K562 (cell line): ENCODE results near the gene ARL10. TPM values are rescaled to one million over a fixed set of nuclear protein-coding genes. Genes with fewer than 3 reads are reported as not detected.

Experiments used
- ATAC-seq: fragments of 200-7000 bp; cut with Tn5 transposase; 3 replicates; pipeline ENCODE4 v1.9.1; 2020; ENCODE audit warnings: moderate library complexity
- BruUV-seq: library from RNA; stranded (reverse); fragments of 400-500 nt; replicated peaks from 2 replicates; lab custom pipeline; 2021; lab: Mats Ljungman, UMichigan
- CTCF ChIA-PET: fragments of 300-600 bp; formaldehyde crosslinking; extraction: SDS; loops from one replicate; lab custom pipeline; 2021; ENCODE audit warnings: low intra/inter-chr PET ratio; lab: Yijun Ruan, JAX
- POLR2A ChIA-PET: fragments of 300-600, 350-650 bp; sonication (Branson Sonifier 250); formaldehyde crosslinking; extraction: SDS; loops from one replicate; lab custom pipeline; 2021; ENCODE audit warnings: antibody characterized with exemption, inconsistent platforms; lab: Yijun Ruan, JAX
- DNase-seq, 4 experiments: peaks; one replicate each; pipeline versions ENCODE4 v3.0.0 to v3.0.0-alpha.2; 2011 to 2018; ENCODE audit warnings: low spot score in 3 of 4, mixed read lengths in 3 of 4; ENCODE audit errors: extremely low read depth in 1 of 4
- FAIRE-seq: peaks from 2 replicates; lab custom pipeline; 2011; peaks lifted over from hg19 to GRCh38; lab: Jason Lieb, UNC
- H2AFZ ChIP-seq: 2 replicates; pipeline ENCODE4 v1.6.0; 2011; ENCODE audit warnings: low read depth, low read length, control low read depth, inconsistent platforms
- H3K27ac ChIP-seq: fragments of 200-600 bp; 3 replicates; pipeline ENCODE4 v1.8.0; 2011; ENCODE audit warnings: low read depth, mild to moderate bottlenecking, control low read depth, inconsistent platforms, low read length, moderate library complexity, mixed read lengths; ENCODE audit errors: extremely low read depth
- H3K27me3 ChIP-seq, 2 experiments: fragments of 300-600 bp in 1 of 2; 2 replicates in 1 of 2; 3 replicates in 1 of 2; pipeline versions ENCODE4 v1.6.0 to v1.8.0; 2011; ENCODE audit warnings: inconsistent platforms in 2 of 2, low read length in 2 of 2, mild to moderate bottlenecking in 1 of 2, mixed read lengths in 1 of 2, moderate library complexity in 1 of 2; ENCODE audit not compliant: control insufficient read depth in 2 of 2, insufficient read depth in 2 of 2
- H3K36me3 ChIP-seq: fragments of 300-600 bp; 3 replicates; pipeline ENCODE4 v1.8.0; 2011; ENCODE audit warnings: mild to moderate bottlenecking, low read length, inconsistent platforms; ENCODE audit not compliant: control insufficient read depth, insufficient read depth
- H3K4me1 ChIP-seq, 2 experiments: fragments of 200-600 bp in 1 of 2; replicated peaks in 1 of 2; 2 replicates in 1 of 2; 3 replicates in 1 of 2; pipeline versions ENCODE4 v1.5.1 to v1.8.0; 2011; ENCODE audit warnings: inconsistent platforms in 2 of 2, low read length in 2 of 2, mild to moderate bottlenecking in 1 of 2, mixed read lengths in 1 of 2, moderate library complexity in 1 of 2; ENCODE audit not compliant: control insufficient read depth in 2 of 2, insufficient read depth in 2 of 2
- H3K4me2 ChIP-seq: 2 replicates; pipeline ENCODE4 v1.6.1; 2011; ENCODE audit warnings: low read length, control low read depth, inconsistent platforms, mixed read lengths; ENCODE audit not compliant: insufficient read depth
- H3K4me3 ChIP-seq: fragments of 200-600 bp; sonication (generic), shearing (Covaris generic); 2 replicates; pipeline ENCODE4 v1.5.1; 2016; ENCODE audit warnings: control low read depth, inconsistent platforms
- H3K79me2 ChIP-seq: fragments of 200-600 bp; 3 replicates; pipeline ENCODE4 v1.8.0; 2011; ENCODE audit warnings: low read length, inconsistent platforms; ENCODE audit not compliant: control insufficient read depth, insufficient read depth
- H3K9ac ChIP-seq, 2 experiments: 2 replicates each; pipeline versions ENCODE4 v1.6.0 to v1.6.1; 2011; ENCODE audit warnings: low read depth in 2 of 2, low read length in 2 of 2, control low read depth in 1 of 2, inconsistent platforms in 1 of 2, mild to moderate bottlenecking in 1 of 2, mixed read lengths in 1 of 2; ENCODE audit not compliant: insufficient read depth in 1 of 2
- H3K9me1 ChIP-seq: one replicate; pipeline ENCODE4 v1.6.0; 2011; ENCODE audit warnings: inconsistent platforms, mild to moderate bottlenecking, low read length, moderate library complexity; ENCODE audit not compliant: control insufficient read depth, insufficient read depth
- H3K9me3 ChIP-seq: replicated peaks from 2 replicates; pipeline ENCODE4 v1.5.1; 2011; ENCODE audit warnings: low read depth, low read length, inconsistent platforms; ENCODE audit not compliant: control insufficient read depth, insufficient read depth
- H4K20me1 ChIP-seq: replicated peaks from 2 replicates; pipeline ENCODE4 v1.6.1; 2011; ENCODE audit warnings: low read length, inconsistent platforms, mixed read lengths; ENCODE audit not compliant: control insufficient read depth, insufficient read depth
- CREB1 ChIP-seq, 2 experiments: sonication (generic) in 1 of 2; formaldehyde crosslinking in 1 of 2; IDR thresholded peaks; 2 replicates each; pipeline versions ENCODE4 v1.6.1 to v1.8.0; 2012 to 2022; ENCODE audit warnings: inconsistent platforms in 1 of 2, mild to moderate bottlenecking in 1 of 2, missing genetic modification reagents in 1 of 2, moderate library complexity in 1 of 2
- DLX4 ChIP-seq: fragments of 250-450 bp; sonication (Bioruptor Pico); IDR thresholded peaks from 2 replicates; pipeline ENCODE4 v1.6.1; 2021; ENCODE audit warnings: mild to moderate bottlenecking
- FOXJ2 ChIP-seq: fragments of 200-800 bp; sonication (Bioruptor generic); IDR thresholded peaks from 2 replicates; pipeline ENCODE4 v1.6.1; 2016; ENCODE audit warnings: missing genetic modification characterization, missing compliant biosample characterization
- SREBF1 ChIP-seq: fragments of 150-350 bp; IDR thresholded peaks from 2 replicates; pipeline ENCODE4 v1.6.1; 2014; ENCODE audit warnings: antibody characterized with exemption, low read depth, low read length, borderline replicate concordance
- ZBTB1 ChIP-seq: sonication (generic); formaldehyde crosslinking; IDR thresholded peaks from 2 replicates; pipeline ENCODE4 v1.8.1; 2023; ENCODE audit warnings: missing genetic modification reagents, low read depth, mild to moderate bottlenecking, borderline replicate concordance
- ZEB2 ChIP-seq: fragments of 450-650 bp; IDR thresholded peaks from 2 replicates; pipeline ENCODE4 v1.6.1; 2016
- ZKSCAN3 ChIP-seq: fragments of 250-450 bp; sonication (Bioruptor Pico); IDR thresholded peaks from 2 replicates; pipeline ENCODE4 v1.4.0; 2020
- WGBS: fragments of 100-300 bp; shearing (Covaris generic); methylation state at CpG from one replicate; pipeline ENCODE4 v1.1.6; 2016; ENCODE audit warnings: low coverage, mixed read lengths; ENCODE audit not compliant: insufficient coverage; ENCODE audit errors: missing lambda C conversion rate; 5-methylcytosine and 5-hydroxymethylcytosine counted together
- in situ Hi-C: fragments of 300-500 bp; cut with MboI; formaldehyde crosslinking; loops from 4 replicates; pipeline ENCODE4 v1.15.0; 2018; ENCODE audit warnings: inconsistent platforms, mixed read lengths
- intact Hi-C: fragments of 100-400 bp; cut with micrococcal nuclease; formaldehyde crosslinking; loops from 2 replicates; pipeline ENCODE4 v1.14.2; 2022
- polyA plus RNA-seq, 8 experiments: library from polyadenylated mRNA; depleted of rRNA in 4 of 8; stranded (reverse) in 5 of 8; unstranded in 3 of 8; fragments of >200 nt; fragmentation: Nextera tagmentation in 2 of 8; fragmentation: Illumina TruSeq in 1 of 8; extraction: Ambion mirVana in 2 of 8; extraction: Trizol in 1 of 8; gene quantifications; 2 replicates each; pipeline versions ENCODE4 v1.2.1 to v1.2.3, GENCODE V29; 2011 to 2014; ENCODE audit warnings: inconsistent platforms in 1 of 8, missing spikeins in 1 of 8
- total RNA-seq, 7 experiments: library from RNA; depleted of rRNA in 6 of 7; stranded (reverse); fragments of >200 nt in 6 of 7; fragmentation: Illumina TruSeq in 2 of 7; extraction: Trizol in 2 of 7; gene quantifications; 2 replicates each; pipeline versions ENCODE4 v1.2.1 to v1.2.3, GENCODE V29; 2011 to 2021; ENCODE audit warnings: low replicate concordance in 1 of 7
- TF ChIP-seq, protein P1 (sequence below), 2 experiments: IDR thresholded peaks; 2 replicates each; pipeline ENCODE4 v1.6.1; 2011; ENCODE audit warnings: borderline replicate concordance in 1 of 2, control low read depth in 1 of 2, low read depth in 1 of 2, low read length in 1 of 2, mild to moderate bottlenecking in 1 of 2, mixed read lengths in 1 of 2, moderate library complexity in 1 of 2; ENCODE audit not compliant: insufficient read depth in 1 of 2, insufficient read length in 1 of 2, poor library complexity in 1 of 2, severe bottlenecking in 1 of 2; ENCODE audit errors: extremely low read depth in 1 of 2

The ARL10 gene
- total and polyA plus RNA-seq, 9 of the 15 experiments (the other 6 are each of a cell fraction or from before 2014, with no cell fraction given), result under 0.01 to 0.40 (median 0.34) TPM; not detected in 3

GRCh38 chr5:176369934-176370711, 4.8 kb downstream of the ARL10 start:
- Histone ChIP-seq H3K9ac (no peak overlapping the region), H3K36me3 (no peaks in the 10 kb centered on the region), H3K4me3 (no peak overlapping the region), H3K27ac (no peak overlapping the region), H3K9me1 (no peaks in the 10 kb centered on the region), H2AFZ (no peak overlapping the region), H4K20me1 (no peaks in the 10 kb centered on the region), H3K27me3 (no peaks in the 10 kb centered on the region), H3K79me2 (no peaks in the 10 kb centered on the region), H3K4me1 (peaks cover 11 to 19% of the 10 kb centered on the region in 2 experiments), H3K9me3 (no peaks in the 10 kb centered on the region), H3K4me2 (no peak overlapping the region)
- DNase-seq (no peak), FAIRE-seq (no peak), ATAC-seq (no peak)
- ChIA-PET CTCF (no interaction called here), POLR2A (interaction anchor here (0.6 to 3.0 kb wide), 3 partner anchors 10 to 209 kb away, joined by 3 to 11 read pairs (median 4); no protein-coding TSS in a partner anchor)
- intact Hi-C loops (no loop called here), in situ Hi-C loops (no loop called here)
- BruUV-seq, result no TSS peak
- 38% methylated on average over 7 of the region's 8 CpGs for WGBS
- TF ChIP-seq, protein P1, sequence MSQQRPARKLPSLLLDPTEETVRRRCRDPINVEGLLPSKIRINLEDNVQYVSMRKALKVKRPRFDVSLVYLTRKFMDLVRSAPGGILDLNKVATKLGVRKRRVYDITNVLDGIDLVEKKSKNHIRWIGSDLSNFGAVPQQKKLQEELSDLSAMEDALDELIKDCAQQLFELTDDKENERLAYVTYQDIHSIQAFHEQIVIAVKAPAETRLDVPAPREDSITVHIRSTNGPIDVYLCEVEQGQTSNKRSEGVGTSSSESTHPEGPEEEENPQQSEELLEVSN (IDR thresholded peaks at IDR 0.05; ENCODE audit: borderline replicate concordance in 1 of 2, extremely low read depth in 1 of 2, insufficient read depth in 1 of 2, insufficient read length in 1 of 2, low read depth in 1 of 2, low read length in 1 of 2, poor library complexity in 1 of 2, severe bottlenecking in 1 of 2), result no peak
- no peak for TF ChIP-seq ZEB2
- no peak for TF ChIP-seq FOXJ2
- no peak for TF ChIP-seq SREBF1
- TF ChIP-seq ZKSCAN3 (CRISPR knock-in tag), result no peak
- TF ChIP-seq CREB1 (IDR thresholded peaks at IDR 0.05), result no peak
- TF ChIP-seq CREB1 (CRISPR knock-in tag; IDR thresholded peaks at IDR 0.05), result 0 out of 2 replicates have a peak, but pooled peaks have one; percentile 16
- no peak for TF ChIP-seq DLX4 (CRISPR knock-in tag)
- no peak for TF ChIP-seq ZBTB1 (CRISPR knock-in tag)
